ENCODE results near the gene CD46. TPM values are rescaled to one million over a fixed set of nuclear protein-coding genes. Genes with fewer than 3 reads are reported as not detected.
"Not testable (repeated sequence)": the region's sequence is repeated elsewhere in the genome, so short reads cannot be mapped to it uniquely, and the experiment has no call there.

Gene CD46
- total RNA-seq, 2 donors from 2014 or later, result 44.9 to 85.4 TPM

DNA sequence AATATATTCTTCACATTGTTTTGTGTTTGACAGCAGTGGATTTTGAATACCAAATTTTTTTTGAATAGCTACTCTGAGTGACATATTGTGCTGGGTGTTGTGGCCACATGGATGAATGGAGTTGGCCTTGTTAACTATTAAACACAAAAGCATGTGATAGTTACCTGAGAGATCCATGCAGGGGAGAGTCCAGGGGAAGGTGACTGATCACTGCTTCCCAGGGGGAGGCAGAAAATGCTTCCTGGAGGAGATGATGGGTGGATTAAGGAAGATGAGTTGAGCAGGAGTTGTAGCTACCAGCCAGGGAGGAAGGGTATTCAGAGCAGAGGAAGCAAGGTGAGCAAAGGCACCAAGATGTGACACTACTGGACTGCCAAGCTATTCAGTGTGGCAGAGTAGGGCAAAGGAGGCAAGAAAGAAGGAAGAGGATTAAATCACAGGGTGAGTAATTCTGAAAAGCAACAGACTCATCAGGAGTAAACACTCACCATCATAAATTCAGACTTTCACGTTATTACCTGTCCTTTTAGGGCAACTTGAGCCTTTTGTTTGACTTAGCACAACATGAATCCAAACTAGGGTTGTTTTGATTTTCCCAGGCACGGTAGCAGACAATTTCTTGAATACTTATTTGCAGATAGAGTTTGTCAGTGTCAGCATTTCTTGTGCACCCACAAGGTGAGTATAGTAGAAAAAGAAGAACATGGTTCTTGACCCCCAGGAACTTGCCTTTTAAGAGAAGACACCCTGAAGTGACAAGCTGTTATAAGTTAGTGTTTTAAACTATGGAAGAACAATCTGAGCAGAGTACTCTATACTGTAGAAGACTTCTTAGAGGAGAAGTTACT is 4.2 kb downstream of the CD46 start:
- Histone ChIP-seq H3K4me3 (no peak overlapping the region), H3K36me3 (peaks cover 29% of the 10 kb centered on the region), H3K9me3 (no peaks in the 10 kb centered on the region), H3K27me3 (no peaks in the 10 kb centered on the region), H3K4me1 (peaks cover 0 to 44% of the 10 kb centered on the region in 2 donors), H3K27ac (no peak overlapping the region)
- DNase-seq (ENCODE audit: low spot score), result no peak
- TF ChIP-seq, protein P1, sequence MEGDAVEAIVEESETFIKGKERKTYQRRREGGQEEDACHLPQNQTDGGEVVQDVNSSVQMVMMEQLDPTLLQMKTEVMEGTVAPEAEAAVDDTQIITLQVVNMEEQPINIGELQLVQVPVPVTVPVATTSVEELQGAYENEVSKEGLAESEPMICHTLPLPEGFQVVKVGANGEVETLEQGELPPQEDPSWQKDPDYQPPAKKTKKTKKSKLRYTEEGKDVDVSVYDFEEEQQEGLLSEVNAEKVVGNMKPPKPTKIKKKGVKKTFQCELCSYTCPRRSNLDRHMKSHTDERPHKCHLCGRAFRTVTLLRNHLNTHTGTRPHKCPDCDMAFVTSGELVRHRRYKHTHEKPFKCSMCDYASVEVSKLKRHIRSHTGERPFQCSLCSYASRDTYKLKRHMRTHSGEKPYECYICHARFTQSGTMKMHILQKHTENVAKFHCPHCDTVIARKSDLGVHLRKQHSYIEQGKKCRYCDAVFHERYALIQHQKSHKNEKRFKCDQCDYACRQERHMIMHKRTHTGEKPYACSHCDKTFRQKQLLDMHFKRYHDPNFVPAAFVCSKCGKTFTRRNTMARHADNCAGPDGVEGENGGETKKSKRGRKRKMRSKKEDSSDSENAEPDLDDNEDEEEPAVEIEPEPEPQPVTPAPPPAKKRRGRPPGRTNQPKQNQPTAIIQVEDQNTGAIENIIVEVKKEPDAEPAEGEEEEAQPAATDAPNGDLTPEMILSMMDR (IDR thresholded peaks at IDR 0.05), result no peak

DNA sequence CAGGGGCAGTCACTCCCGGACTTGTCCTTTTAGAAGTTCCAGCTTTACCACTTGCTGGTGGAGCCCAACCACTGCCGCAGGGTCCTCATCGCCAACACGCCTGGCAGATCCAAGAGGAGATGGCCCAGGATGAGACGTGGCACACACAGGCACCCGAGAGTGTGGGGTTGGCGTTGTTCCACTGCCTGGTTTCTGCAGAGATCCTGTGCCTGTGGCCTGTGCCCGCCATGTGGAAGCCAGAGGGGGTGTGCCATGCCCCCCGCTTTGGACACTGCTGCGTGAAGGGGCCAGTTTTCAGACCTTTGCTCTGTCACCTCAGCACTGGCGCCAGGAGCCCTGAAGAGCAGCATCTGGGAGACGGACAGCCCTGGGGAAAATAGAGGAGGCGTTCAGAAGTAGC is 10.8 kb downstream of the CD46 start:
- Histone ChIP-seq H3K9me3 (no peaks in the 10 kb centered on the region), H3K4me1 (no peaks in the 10 kb centered on the region), H3K36me3 (peaks cover 56% of the 10 kb centered on the region), H3K27me3 (no peaks in the 10 kb centered on the region), H3K4me3 (no peak overlapping the region), H3K27ac (no peak overlapping the region)
- no peak for DNase-seq (ENCODE audit: low spot score)
- TF ChIP-seq, protein P1 (IDR thresholded peaks at IDR 0.05), result no peak

DNA sequence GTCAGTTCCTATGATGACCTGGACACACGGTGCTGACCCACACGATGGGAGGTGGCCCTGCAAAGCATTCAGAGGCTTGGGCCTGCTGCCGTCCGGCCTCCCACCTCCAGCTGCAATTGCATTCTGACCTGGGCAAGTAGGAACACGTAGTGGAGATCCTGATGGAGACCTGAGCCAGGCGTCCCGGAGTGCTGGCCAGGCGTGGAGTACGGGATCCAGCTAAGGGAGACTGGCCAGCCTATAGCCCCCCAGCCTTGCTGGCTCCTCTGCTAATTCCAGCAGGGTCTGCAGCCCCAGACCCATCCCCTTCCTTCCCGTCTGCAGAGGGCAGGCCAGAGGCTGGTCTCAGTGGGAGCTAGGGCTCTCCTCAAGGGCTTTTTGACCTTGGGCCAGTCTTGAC is 11.2 kb downstream of the CD46 start:
- DNase-seq (ENCODE audit: low spot score), result no peak
- H3K4me3 ChIP-seq, result no peak overlapping the region
- no peaks in the 10 kb centered on the region for H3K9me3 ChIP-seq
- TF ChIP-seq, protein P1 (IDR thresholded peaks at IDR 0.05), result no peak
- no peaks in the 10 kb centered on the region for H3K4me1 ChIP-seq
- no peak overlapping the region for H3K27ac ChIP-seq
- H3K36me3 ChIP-seq, result peaks cover 52% of the 10 kb centered on the region
- H3K27me3 ChIP-seq, result no peaks in the 10 kb centered on the region

DNA sequence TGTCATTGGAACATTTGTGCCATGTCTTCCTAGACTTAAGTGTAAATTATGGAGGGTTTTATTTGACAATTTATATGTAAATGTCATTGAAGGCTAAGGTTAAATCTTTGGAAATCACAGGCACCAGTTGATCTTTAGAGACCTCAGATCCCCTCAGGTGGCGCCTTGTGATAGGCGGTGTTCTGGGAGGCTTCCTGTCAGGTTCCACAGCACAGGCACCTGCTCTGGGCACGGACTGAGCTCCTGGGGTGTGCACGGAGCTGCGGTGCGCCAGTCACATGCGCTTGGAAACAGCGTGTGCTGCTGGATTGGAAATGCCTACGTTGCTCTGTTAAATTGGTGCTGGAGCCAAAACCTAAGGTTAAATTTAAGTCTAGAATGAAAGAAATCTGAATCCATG is 12.1 kb downstream of the CD46 start:
- TF ChIP-seq, protein P1 (IDR thresholded peaks at IDR 0.05), result no peak
- H3K9me3 ChIP-seq, result no peaks in the 10 kb centered on the region
- no peaks in the 10 kb centered on the region for H3K27me3 ChIP-seq
- no peaks in the 10 kb centered on the region for H3K4me1 ChIP-seq
- no peak for DNase-seq (ENCODE audit: low spot score)
- peaks cover 54% of the 10 kb centered on the region for H3K36me3 ChIP-seq
- no peak overlapping the region for H3K4me3 ChIP-seq
- no peak overlapping the region for H3K27ac ChIP-seq

DNA sequence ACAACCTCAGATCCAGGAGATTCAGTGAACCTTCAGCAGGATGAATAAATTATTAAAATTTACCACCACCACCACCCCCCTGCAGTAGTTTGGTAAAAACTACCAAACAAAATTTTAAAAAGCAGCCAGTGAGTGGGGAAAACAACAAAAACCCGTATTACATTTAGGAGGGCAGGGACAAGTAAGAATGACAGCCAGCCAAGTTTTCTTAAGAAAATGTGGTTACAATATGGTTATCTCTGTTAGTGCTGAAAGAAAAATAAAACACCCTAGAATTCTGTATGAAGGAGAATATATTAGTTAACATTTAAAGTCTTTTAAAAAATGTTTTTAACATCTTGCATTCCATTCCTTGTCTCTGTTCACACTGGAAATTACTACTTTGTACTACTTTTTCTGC is 14.7 kb downstream of the CD46 start:
- TF ChIP-seq, protein P1 (IDR thresholded peaks at IDR 0.05), result no peak
- Histone ChIP-seq H3K4me3 (no peak overlapping the region), H3K4me1 (no peaks in the 10 kb centered on the region), H3K27me3 (no peaks in the 10 kb centered on the region), H3K36me3 (peaks cover 46% of the 10 kb centered on the region), H3K27ac (no peak overlapping the region), H3K9me3 (peaks cover 0 to 9% of the 10 kb centered on the region in 2 donors)
- no peak for DNase-seq (ENCODE audit: low spot score)

DNA sequence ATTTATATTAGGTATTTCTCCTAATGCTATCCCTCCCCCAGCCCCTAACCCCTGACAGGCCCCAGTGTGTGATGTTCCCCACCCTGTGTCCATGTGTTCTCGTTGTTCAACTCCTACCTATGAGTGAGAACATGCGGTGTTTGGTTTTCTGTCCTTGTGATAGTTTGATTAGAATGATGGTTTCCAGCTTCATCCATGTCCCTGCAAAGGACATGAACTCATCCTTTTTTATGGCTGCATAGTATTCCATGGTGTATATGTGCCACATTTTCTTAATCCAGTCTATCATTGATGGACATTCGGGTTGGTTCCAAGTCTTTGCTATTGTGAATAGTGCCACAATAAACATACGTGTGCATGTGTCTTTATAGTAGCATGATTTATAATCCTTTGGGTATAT is 18.7 kb downstream of the CD46 start:
- H3K27ac ChIP-seq; H3K4me3 ChIP-seq; H3K27me3 ChIP-seq; H3K4me1 ChIP-seq; DNase-seq (ENCODE audit: low spot score); H3K9me3 ChIP-seq: not testable (repeated sequence)
- H3K36me3 ChIP-seq, result peaks cover 28% of the 10 kb centered on the region

DNA sequence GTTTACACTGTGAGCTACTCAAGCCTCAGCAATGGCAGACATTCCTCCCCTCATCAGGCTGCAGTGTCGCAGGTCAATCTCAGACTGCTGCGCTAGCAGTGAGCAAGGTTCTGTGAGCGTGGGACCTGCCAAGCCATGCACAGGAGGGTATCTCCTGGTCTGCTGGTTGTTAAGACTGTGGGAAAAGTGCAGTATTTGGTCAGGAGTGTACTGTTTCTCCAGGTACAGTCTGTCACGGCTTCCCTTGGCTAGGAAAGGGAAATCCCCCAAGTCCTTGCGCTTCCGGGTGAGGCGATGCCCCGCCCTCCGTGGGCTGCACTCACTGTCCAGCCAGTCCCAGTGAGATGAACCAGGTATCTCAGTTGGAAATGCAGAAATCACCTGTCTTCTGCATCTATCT is 24.2 kb downstream of the CD46 start:
- H3K36me3 ChIP-seq, result peaks cover 18% of the 10 kb centered on the region
- H3K4me1 ChIP-seq; H3K27ac ChIP-seq; H3K27me3 ChIP-seq; H3K4me3 ChIP-seq; DNase-seq (ENCODE audit: low spot score): not testable (repeated sequence)
- H3K9me3 ChIP-seq, result peaks cover 0 to 12% of the 10 kb centered on the region in 2 donors

DNA sequence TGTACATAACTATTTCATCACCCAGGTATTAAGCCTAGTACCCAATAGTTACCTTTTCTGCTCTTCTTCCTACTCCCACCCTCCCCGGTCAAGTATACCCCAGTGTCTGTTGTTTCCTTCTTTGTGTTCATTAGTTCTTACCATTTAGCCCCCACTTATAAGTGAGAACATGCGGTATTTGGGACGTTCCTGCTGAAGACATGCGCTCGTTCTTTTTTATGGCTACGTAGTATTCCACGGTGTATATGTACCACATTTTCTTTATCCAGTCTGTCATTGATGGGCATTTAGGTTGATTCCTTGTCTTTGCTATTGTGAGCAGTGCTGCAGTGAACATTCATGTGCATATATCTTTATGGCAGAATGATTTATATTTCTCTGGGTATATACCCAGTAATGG is 25.6 kb downstream of the CD46 start:
- H3K9me3 ChIP-seq; H3K27ac ChIP-seq; H3K4me3 ChIP-seq; DNase-seq (ENCODE audit: low spot score); H3K4me1 ChIP-seq; H3K27me3 ChIP-seq: not testable (repeated sequence)
- H3K36me3 ChIP-seq, result peaks cover 18% of the 10 kb centered on the region

Data from right atrium auricular region (tissue), 2 donors.